OCI-LY1 (cell line): ENCODE measurements around the gene TOMM7.
A peak's percentile ranks its signal among the peaks of the same experiment; 100 is the strongest.

Experiments used
- H2AFZ ChIP-seq: fragments of 200-600 bp; sonication (generic), shearing (Covaris generic); 2 replicates; pipeline ENCODE4 v1.6.0; 2014; ENCODE audit warnings: antibody characterized with exemption, mild to moderate bottlenecking, low read length
- H3F3A ChIP-seq: fragments of 200-600 bp; sonication (generic), shearing (Covaris generic); 2 replicates; pipeline ENCODE4 v1.6.0; 2014; ENCODE audit warnings: mild to moderate bottlenecking, antibody characterized with exemption, low read length, moderate library complexity; ENCODE audit not compliant: insufficient read depth
- H3K27ac ChIP-seq: fragments of 200-600 bp; sonication (generic); 2 replicates; pipeline ENCODE4 v1.5.1; 2014; ENCODE audit warnings: low read length, mixed run types, mild to moderate bottlenecking, low read depth; ENCODE audit not compliant: poor library complexity, severe bottlenecking
- H3K27me3 ChIP-seq: fragments of 200-600 bp; sonication (generic); 2 replicates; pipeline ENCODE4 v1.6.0; 2014; ENCODE audit warnings: antibody characterized with exemption, mild to moderate bottlenecking, low read length, moderate library complexity; ENCODE audit not compliant: insufficient read depth
- H3K36me3 ChIP-seq: fragments of 200-600 bp; sonication (generic); 2 replicates; pipeline ENCODE4 v1.6.1; 2014; ENCODE audit warnings: mild to moderate bottlenecking, antibody characterized with exemption, low read length, moderate library complexity, mixed read lengths; ENCODE audit not compliant: insufficient read depth
- H3K4me1 ChIP-seq: fragments of 200-600 bp; sonication (generic); 2 replicates; pipeline ENCODE4 v1.5.1; 2014; ENCODE audit warnings: mild to moderate bottlenecking, low read length, moderate library complexity; ENCODE audit not compliant: insufficient read depth, severe bottlenecking
- H3K4me2 ChIP-seq: fragments of 200-600 bp; sonication (generic), shearing (Covaris generic); 2 replicates; pipeline ENCODE4 v1.6.1; 2014; ENCODE audit warnings: low read length
- H3K4me3 ChIP-seq: fragments of 200-600 bp; sonication (generic); 2 replicates; pipeline ENCODE4 v1.5.1; 2014; ENCODE audit warnings: low read length, low read depth, mild to moderate bottlenecking, mixed read lengths; ENCODE audit not compliant: poor library complexity, severe bottlenecking
- H3K79me2 ChIP-seq: fragments of 200-600 bp; shearing (Covaris generic); 2 replicates; pipeline ENCODE4 v1.6.1; 2016; ENCODE audit warnings: mixed run types, low read length, mixed read lengths; ENCODE audit not compliant: insufficient read depth
- H3K9ac ChIP-seq: fragments of 200-600 bp; sonication (generic), shearing (Covaris generic); 2 replicates; pipeline ENCODE4 v1.6.1; 2014; ENCODE audit warnings: mild to moderate bottlenecking, low read length, mixed read lengths
- H3K9me2 ChIP-seq: fragments of 200-600 bp; sonication (generic), shearing (Covaris generic); 2 replicates; pipeline ENCODE4 v1.6.1; 2014; ENCODE audit warnings: low read depth, mild to moderate bottlenecking, low read length, mixed read lengths
- H3K9me3 ChIP-seq: fragments of 200-600 bp; shearing (Covaris generic); 2 replicates; pipeline ENCODE4 v1.6.1; 2014; ENCODE audit warnings: low read length, mixed read lengths
- H4K20me1 ChIP-seq: fragments of 200-600 bp; sonication (generic), shearing (Covaris generic); 2 replicates; pipeline ENCODE4 v1.6.0; 2016; ENCODE audit warnings: mild to moderate bottlenecking, low read length; ENCODE audit not compliant: insufficient read depth
- CTCF ChIP-seq: fragments of 200-600 bp; sonication (generic), shearing (Covaris generic); IDR thresholded peaks from 2 replicates; pipeline ENCODE4 v1.5.1; 2017; ENCODE audit warnings: mild to moderate bottlenecking, antibody characterized with exemption, low read length, moderate library complexity, mixed read lengths
- EZH2 ChIP-seq: fragments of 200-600 bp; sonication (generic), shearing (Covaris generic); IDR thresholded peaks from 2 replicates; pipeline ENCODE4 v1.8.0; 2017; ENCODE audit warnings: borderline replicate concordance, mixed run types, mild to moderate bottlenecking, antibody characterized with exemption, low read length, moderate library complexity, mixed read lengths

The TOMM7 gene

GRCh38 chr7:22860337-22860736 is 37.7 kb upstream of the TOMM7 start:
- Histone ChIP-seq H3K4me2 (no peak overlapping the region), H3K9me2 (no peaks in the 10 kb centered on the region), H3K9me3 (no peaks in the 10 kb centered on the region), H3K27me3 (no peaks in the 10 kb centered on the region), H3K27ac (peak overlapping the region; percentile 39), H3K4me1 (peaks cover 17% of the 10 kb centered on the region), H2AFZ (no peak overlapping the region), H3K79me2 (peaks cover 7% of the 10 kb centered on the region), H3F3A (peaks cover 17% of the 10 kb centered on the region; the same call in 1 of the 2 replicates), H3K4me3 (no peak overlapping the region), H3K9ac (no peak overlapping the region), H3K36me3 (peaks cover 69% of the 10 kb centered on the region), H4K20me1 (no peaks in the 10 kb centered on the region)
- TF ChIP-seq CTCF, result no peak
- TF ChIP-seq EZH2, result no peak

- peaks cover 75% of the 10 kb centered on the region for H3K36me3 ChIP-seq
- no peak overlapping the region for H3K4me2 ChIP-seq
- peaks cover 17% of the 10 kb centered on the region; the same call in 1 of the 2 replicates for H3F3A ChIP-seq
These were observed 37.1 kb upstream of the TOMM7 start for GRCh38 chr7:22859641-22860290.

GRCh38 chr7:22858640-22859561 is 36.3 kb upstream of the TOMM7 start:
- Histone ChIP-seq H3K27me3 (no peaks in the 10 kb centered on the region), H3K4me1 (peaks cover 20% of the 10 kb centered on the region), H3K9me2 (no peaks in the 10 kb centered on the region), H3K79me2 (peaks cover 16% of the 10 kb centered on the region), H3F3A (peaks cover 17% of the 10 kb centered on the region; the same call in 1 of the 2 replicates), H3K9me3 (no peaks in the 10 kb centered on the region), H3K27ac (peak overlapping the region; percentile 39), H4K20me1 (no peaks in the 10 kb centered on the region), H3K4me3 (no peak overlapping the region), H3K4me2 (no peak overlapping the region), H2AFZ (no peak overlapping the region), H3K36me3 (peaks cover 79% of the 10 kb centered on the region), H3K9ac (no peak overlapping the region)
- TF ChIP-seq CTCF (no peak), EZH2 (no peak)

More at GRCh38 chr7:22859641-22860290, 37.1 kb upstream of the TOMM7 start:
- H4K20me1 ChIP-seq, result no peaks in the 10 kb centered on the region
- peaks cover 13% of the 10 kb centered on the region for H3K79me2 ChIP-seq
- H3K27me3 ChIP-seq, result no peaks in the 10 kb centered on the region
- no peaks in the 10 kb centered on the region for H3K9me3 ChIP-seq
- no peak overlapping the region for H2AFZ ChIP-seq
- no peak overlapping the region for H3K4me3 ChIP-seq
- H3K4me1 ChIP-seq, result peaks cover 20% of the 10 kb centered on the region
- peak overlapping the region; percentile 39 for H3K27ac ChIP-seq
- TF ChIP-seq CTCF, result no peak
- TF ChIP-seq EZH2, result no peak
- no peak overlapping the region for H3K9ac ChIP-seq
- no peaks in the 10 kb centered on the region for H3K9me2 ChIP-seq
